Measurements from ENCODE around the gene LTBP2. TPM values are rescaled to one million over a fixed set of nuclear protein-coding genes. Genes with fewer than 3 reads are reported as not detected.

Gene LTBP2
- total RNA-seq, 1 experiment from 2014 or later = 1.5 TPM

DNA sequence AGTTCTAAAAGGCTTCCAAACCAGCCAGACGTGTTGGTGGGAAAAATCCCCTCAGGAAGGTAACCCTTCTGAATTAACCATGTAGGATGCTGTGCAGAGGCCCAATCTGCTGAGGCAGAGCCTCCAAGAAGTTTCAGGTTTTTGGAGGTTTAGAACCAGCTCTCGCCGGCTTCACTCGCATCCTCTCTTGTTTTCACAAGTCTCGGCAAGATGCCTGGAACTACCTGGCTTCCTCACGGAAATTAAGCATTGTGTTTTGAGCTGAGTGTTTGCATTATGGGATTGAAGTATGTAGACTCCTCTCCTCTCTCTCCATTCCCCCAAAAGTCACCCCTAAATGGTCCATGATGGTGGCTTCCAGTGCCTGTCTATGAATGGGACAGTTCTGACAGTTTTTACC is 20.6 kb downstream of the LTBP2 start:
- Histone ChIP-seq H3K27ac (ENCODE audit: low read depth, low read length) (no peak overlapping the region), H3K4me1 (ENCODE audit: control insufficient read depth in 1 of 2, insufficient read depth in 2 of 2, low read length in 2 of 2) (no peaks in the 10 kb centered on the region), H3K27me3 (ENCODE audit: insufficient read depth, low read length) (no peaks in the 10 kb centered on the region), H3K4me3 (replicated peaks in 1 of 2; ENCODE audit: low read depth in 1 of 2, low read length in 2 of 2) (no peak overlapping the region), H3K79me2 (ENCODE audit: insufficient read depth, low read length) (no peaks in the 10 kb centered on the region), H3K4me2 (ENCODE audit: low read length) (no peak overlapping the region), H3K9ac (ENCODE audit: low read length) (no peak overlapping the region), H3K36me3 (ENCODE audit: control insufficient read depth in 1 of 2, insufficient read depth in 2 of 2, low read length in 2 of 2) (no peaks in the 10 kb centered on the region), H3K9me2 (ENCODE audit: insufficient read depth) (no peaks in the 10 kb centered on the region), H3K9me3 (ENCODE audit: control insufficient read depth in 1 of 2, insufficient read depth in 1 of 2, low read depth in 1 of 2, low read length in 2 of 2) (no peaks in the 10 kb centered on the region), H2AFZ (ENCODE audit: low read depth, low read length, poor library complexity, severe bottlenecking) (no peak overlapping the region), H4K20me1 (ENCODE audit: insufficient read depth) (no peaks in the 10 kb centered on the region)
- intact Hi-C loops (cut with micrococcal nuclease) = no loop called here
- BruUV-seq (replicated peaks) = no TSS peak
- POLR2A ChIA-PET = no interaction called here
- DNase-seq (ENCODE audit: low read depth, low spot score) = no peak
- RAD21 ChIA-PET (ENCODE audit: low non-redundant PET in 1 of 2, low total read pairs in 2 of 2, uncharacterized antibody in 2 of 2, unreplicated experiment in 2 of 2) = no interaction called here
- TF ChIP-seq SIN3A (IDR thresholded peaks at IDR 0.05; ENCODE audit: low read depth) (no peak), TCF7L2 (IDR thresholded peaks at IDR 0.05; ENCODE audit: borderline replicate concordance, extremely low read depth, insufficient read depth, insufficient read length) (no peak), CBX3 (IDR thresholded peaks at IDR 0.05; ENCODE audit: low read depth) (no peak), EZH2phosphoT487 (IDR thresholded peaks at IDR 0.05; ENCODE audit: borderline replicate concordance) (no peak), ZFX (IDR thresholded peaks at IDR 0.05) (no peak), ELF1 (IDR thresholded peaks at IDR 0.05; ENCODE audit: borderline replicate concordance, low read depth) (no peak), EGR1 (IDR thresholded peaks at IDR 0.05; ENCODE audit: low read depth) (no peak), EZH2 (IDR thresholded peaks at IDR 0.05) (no peak), ZNF274 (IDR thresholded peaks at IDR 0.05; ENCODE audit: low read depth, low read length) (no peak), JUND (IDR thresholded peaks at IDR 0.05) (no peak)
- TF ChIP-seq, protein P1, sequence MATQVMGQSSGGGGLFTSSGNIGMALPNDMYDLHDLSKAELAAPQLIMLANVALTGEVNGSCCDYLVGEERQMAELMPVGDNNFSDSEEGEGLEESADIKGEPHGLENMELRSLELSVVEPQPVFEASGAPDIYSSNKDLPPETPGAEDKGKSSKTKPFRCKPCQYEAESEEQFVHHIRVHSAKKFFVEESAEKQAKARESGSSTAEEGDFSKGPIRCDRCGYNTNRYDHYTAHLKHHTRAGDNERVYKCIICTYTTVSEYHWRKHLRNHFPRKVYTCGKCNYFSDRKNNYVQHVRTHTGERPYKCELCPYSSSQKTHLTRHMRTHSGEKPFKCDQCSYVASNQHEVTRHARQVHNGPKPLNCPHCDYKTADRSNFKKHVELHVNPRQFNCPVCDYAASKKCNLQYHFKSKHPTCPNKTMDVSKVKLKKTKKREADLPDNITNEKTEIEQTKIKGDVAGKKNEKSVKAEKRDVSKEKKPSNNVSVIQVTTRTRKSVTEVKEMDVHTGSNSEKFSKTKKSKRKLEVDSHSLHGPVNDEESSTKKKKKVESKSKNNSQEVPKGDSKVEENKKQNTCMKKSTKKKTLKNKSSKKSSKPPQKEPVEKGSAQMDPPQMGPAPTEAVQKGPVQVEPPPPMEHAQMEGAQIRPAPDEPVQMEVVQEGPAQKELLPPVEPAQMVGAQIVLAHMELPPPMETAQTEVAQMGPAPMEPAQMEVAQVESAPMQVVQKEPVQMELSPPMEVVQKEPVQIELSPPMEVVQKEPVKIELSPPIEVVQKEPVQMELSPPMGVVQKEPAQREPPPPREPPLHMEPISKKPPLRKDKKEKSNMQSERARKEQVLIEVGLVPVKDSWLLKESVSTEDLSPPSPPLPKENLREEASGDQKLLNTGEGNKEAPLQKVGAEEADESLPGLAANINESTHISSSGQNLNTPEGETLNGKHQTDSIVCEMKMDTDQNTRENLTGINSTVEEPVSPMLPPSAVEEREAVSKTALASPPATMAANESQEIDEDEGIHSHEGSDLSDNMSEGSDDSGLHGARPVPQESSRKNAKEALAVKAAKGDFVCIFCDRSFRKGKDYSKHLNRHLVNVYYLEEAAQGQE (IDR thresholded peaks at IDR 0.05; ENCODE audit: low read depth) = no peak
- TF ChIP-seq, protein P2, sequence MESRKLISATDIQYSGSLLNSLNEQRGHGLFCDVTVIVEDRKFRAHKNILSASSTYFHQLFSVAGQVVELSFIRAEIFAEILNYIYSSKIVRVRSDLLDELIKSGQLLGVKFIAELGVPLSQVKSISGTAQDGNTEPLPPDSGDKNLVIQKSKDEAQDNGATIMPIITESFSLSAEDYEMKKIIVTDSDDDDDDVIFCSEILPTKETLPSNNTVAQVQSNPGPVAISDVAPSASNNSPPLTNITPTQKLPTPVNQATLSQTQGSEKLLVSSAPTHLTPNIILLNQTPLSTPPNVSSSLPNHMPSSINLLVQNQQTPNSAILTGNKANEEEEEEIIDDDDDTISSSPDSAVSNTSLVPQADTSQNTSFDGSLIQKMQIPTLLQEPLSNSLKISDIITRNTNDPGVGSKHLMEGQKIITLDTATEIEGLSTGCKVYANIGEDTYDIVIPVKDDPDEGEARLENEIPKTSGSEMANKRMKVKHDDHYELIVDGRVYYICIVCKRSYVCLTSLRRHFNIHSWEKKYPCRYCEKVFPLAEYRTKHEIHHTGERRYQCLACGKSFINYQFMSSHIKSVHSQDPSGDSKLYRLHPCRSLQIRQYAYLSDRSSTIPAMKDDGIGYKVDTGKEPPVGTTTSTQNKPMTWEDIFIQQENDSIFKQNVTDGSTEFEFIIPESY (IDR thresholded peaks at IDR 0.05; ENCODE audit: extremely low read depth, insufficient replicate concordance, low read length) = no peak
- CTCF ChIA-PET = no interaction called here
- no peak for ATAC-seq
